Fibroblast of peridontal ligament (primary cell): ENCODE results near the gene LGALS9C.
"Not testable (repeated sequence)": the region's sequence is repeated elsewhere in the genome, so short reads cannot be mapped to it uniquely, and the experiment has no call there.

ENCODE experiments used
- DNase-seq: peaks from one replicate; pipeline ENCODE4 v3.0.0-alpha.2; 2010; ENCODE audit errors: extremely low read depth

The LGALS9C gene

GRCh38 chr17:18476508-18477308 is at the start of gene LGALS9C:
Gene LGALS9C (plus strand): TSS chr17:18476789. CDS start chr17:18476855, 66 bp downstream.
- DNase-seq = not testable (repeated sequence)

DNA sequence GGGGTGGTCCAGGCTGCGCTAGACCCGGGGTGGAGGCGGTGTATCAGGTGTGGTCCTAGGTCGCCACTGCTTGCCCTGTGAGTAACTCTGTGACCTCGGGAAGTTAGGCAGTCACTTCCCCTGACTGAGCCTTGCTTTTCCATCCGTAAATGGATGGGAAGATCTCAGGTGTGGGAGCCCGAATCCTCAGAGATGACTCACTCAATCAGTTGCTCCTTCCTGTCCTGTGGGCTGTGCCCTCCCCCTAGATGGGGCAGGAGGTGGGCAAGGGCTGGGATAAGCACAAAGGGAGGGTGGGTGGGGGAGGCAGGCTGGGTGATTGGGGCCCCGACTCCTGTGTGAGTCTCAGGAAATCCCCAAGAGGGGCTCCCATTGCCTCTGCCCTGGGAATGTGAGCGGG is 44.4 kb upstream of the LGALS9C start:
- DNase-seq = not testable (repeated sequence)

GRCh38 chr17:18439465-18439870 is 37.1 kb upstream of the LGALS9C start:
- not testable (repeated sequence) for DNase-seq

DNA sequence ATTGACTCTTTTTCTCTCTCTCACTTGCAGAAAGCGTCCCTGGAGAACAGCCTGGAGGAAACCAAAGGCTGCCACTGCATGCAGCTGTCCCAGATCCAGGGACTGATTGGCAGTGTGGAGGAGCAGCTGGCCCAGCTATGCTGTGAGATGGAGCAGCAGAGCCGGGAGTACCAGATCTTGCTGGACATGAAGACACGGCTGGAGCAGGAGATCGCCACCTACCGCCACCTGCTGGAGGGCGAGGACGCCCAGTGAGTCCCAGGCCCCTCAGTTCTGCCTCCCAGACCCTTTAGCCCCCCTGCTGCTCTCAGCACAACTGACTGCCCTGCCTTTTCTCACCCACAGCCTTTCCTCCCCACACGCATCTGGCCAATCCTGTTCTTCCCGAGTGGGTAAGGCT is 34.5 kb upstream of the LGALS9C start:
- not testable (repeated sequence) for DNase-seq

GRCh38 chr17:18442532-18442931 is 34.1 kb upstream of the LGALS9C start:
- DNase-seq = not testable (repeated sequence)

DNA sequence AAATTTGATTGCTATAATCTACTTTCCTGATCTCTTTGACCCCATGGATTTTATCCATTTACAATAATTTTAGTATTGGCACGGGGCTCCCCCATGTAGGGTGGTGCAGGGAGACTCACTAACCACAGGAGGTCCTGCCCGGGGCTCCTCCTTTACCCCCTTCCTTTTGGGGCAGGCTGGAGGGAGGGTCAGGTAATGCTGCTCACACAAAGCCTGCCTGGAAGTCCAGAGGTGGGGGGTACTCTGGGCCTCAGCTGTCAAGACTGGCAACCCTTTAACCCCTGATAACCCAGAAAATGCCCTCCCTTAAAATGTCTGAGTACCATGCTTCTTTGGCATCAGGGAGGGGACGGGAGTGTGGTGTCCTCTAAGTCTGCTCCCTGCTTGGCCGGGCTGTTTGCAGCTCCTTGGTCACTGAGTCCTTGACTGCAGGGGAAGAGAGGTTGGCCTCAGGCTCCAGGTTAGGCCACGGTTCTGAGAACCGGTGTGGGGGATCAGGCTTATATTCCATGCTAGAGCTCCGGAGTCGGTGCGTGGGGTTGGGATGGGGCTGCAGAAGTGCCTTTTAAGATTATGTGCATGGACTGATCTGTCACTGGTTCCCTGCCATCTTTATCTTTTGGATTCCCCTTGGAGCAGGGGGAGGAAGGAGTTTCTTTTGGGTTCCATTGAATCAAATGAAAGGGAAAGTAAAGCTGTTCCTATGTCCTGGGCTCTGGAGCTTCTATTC is 28.9 kb upstream of the LGALS9C start:
- DNase-seq = not testable (repeated sequence)

- not testable (repeated sequence) for DNase-seq
Measured at GRCh38 chr17:18448311-18448710, 28.3 kb upstream of the LGALS9C start.

DNA sequence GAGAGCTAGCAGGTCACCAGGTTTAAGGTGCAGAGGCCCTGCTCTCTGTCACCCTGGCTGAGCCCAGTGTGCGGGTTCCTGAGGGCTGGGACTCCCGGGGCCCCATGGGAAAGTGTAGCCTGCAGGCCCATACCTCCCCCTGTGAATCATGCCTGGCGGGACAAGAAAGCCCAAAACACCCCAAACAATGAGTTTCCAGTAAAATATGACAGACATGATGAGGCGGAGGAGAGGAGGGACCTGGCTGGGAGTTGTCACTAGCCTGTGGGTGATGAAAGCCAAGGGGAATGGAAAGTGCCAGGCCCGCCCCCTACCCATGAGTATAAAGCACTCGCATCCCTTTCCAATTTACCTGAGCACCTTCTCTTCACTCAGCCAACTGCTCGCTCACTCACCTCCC is 26.8 kb upstream of the LGALS9C start:
- DNase-seq = not testable (repeated sequence)

- DNase-seq = not testable (repeated sequence)
Measured at GRCh38 chr17:18450998-18451397, 25.6 kb upstream of the LGALS9C start.

GRCh38 chr17:18451969-18452368 is 24.6 kb upstream of the LGALS9C start:
- not testable (repeated sequence) for DNase-seq

DNA sequence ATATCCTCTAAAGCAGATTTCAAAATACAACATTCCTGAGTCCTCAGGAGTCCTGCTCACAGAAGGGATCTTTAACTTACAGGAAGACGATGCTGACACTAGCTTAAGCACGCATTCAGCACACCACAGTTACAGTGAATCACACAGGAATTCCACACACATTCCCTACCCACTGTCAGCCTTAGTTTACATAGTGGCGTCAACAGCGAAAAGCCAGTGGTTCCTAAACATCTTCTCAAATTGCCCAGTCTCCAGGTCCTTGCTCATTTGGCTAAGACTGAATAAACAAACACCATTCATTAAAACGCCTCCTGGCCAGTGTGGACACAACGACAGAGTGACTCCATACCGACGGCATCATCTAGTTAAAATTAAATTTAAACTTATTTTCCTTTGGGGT is 17.6 kb upstream of the LGALS9C start:
- DNase-seq = peak; percentile 8

- DNase-seq = not testable (repeated sequence)
Measured at GRCh38 chr17:18463831-18464502, 12.6 kb upstream of the LGALS9C start.

DNA sequence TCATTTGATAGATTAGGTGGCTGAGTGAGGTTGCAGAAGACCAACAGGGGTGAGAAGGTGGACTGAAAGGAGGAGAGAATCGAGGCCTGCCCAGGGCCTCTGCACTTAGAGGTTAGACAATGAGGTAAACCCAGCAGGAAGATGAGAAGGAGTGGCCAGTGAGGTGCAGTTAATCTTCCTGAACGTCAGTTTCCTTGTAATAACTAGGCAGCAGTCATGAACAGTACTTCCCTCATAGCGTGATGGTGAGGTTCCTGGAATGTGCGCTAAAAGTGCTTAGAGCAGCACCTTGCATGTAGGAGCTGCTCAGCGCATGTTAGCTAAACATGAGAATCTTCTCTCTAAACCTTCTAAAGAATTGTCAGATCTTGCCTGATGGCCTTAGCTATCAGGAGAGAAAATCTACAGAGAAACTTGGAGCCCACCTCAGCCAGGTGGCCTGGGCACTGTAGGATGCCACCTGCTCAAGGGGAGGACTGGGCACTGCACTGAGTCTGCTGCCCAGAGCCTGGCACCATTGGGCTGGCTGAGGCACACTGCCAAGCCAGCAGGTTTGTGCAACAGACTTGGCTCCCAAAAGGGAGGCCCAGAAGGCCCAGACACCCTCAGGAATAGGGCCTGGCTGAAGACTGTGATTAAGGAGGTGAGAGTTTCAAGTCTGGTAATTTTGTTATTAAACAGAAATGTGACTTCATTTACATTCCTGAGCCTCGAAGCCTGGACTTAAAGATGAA is 10.2 kb upstream of the LGALS9C start:
- not testable (repeated sequence) for DNase-seq

- not testable (repeated sequence) for DNase-seq
Measured at GRCh38 chr17:18467001-18467400, 9.6 kb upstream of the LGALS9C start.

DNA sequence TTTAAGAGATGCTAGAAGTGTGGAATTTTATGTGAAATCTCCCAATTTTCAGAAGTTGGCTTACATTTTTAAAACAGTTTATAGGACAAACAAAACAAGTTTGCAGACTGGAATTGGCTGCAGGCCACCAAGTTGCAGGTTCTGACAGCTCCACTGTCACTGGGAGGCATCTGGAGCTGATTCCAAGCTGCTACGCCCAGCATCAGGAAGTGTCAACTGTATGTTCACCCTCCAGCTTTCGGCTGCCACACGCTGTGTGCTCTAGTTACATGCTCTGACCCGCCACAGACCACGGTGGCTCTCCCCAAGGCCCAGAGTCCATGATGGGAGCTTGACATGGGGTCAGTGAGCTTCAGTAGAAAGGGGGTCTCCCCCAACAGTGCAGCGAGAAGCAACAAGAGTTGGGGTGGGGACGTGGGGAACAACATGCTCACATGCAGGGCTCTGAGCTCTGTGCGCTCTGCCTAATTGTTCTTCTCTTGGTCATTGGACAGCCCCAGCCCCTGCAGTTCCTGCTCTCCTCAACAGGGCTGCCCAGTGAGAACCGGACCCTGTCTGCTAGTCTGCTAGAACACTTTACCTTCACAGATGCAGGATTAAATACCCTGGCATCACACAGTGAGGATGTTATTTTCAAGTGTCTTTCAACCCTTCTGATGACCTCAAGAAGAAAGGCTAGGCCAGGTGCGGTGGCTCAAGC is 8.0 kb upstream of the LGALS9C start:
- not testable (repeated sequence) for DNase-seq

GRCh38 chr17:18469837-18470236 is 6.8 kb upstream of the LGALS9C start:
- not testable (repeated sequence) for DNase-seq

DNA sequence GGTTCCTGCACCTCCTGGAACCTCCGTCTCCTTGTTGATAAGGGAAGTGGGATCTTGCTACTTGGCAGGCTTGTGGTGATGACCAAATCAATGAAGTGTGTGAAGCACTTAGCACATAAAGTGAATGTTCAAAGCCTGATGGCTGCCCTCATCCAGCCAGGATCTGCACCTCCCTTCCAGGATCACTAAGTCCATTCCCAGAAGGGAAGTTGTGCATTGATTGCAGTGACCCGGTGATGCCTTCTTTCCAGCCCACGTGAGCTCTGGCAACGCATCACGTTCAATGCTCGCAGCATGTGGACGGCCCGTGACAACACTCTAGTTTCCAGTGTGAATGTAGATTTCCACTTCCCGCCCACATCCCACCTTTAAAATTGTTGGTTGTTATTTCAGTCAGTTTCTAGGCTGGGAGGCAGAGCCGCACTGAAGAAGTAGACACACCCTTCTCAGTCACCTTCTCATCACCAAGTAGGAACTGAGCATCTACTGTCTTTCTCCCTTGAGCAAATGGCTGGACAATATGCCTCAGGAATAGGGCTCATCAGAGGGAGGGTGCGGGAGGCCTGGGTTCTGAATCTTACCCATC is 6.2 kb upstream of the LGALS9C start:
- not testable (repeated sequence) for DNase-seq

GRCh38 chr17:18473967-18474366 is 2.6 kb upstream of the LGALS9C start:
- not testable (repeated sequence) for DNase-seq

DNA sequence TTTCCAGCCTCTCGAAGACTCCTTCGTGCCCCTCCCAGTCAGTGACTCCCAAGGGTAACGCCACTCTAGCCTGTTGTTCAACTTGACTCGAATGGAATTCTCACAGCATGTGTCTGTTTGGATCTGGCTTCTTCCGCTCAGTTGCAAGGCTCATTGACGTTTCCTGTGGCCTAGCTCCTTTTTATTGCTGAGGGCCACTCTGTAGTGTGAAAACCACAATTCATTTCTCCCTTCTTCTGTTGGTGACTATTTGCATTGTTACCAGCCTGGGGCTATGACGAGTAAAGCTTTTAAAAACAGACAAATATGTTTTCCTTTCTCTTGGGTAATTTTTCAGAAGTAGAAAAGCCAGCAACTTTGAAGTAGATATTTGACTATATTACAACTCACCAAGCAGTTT is 1.8 kb upstream of the LGALS9C start:
- DNase-seq = not testable (repeated sequence)

DNA sequence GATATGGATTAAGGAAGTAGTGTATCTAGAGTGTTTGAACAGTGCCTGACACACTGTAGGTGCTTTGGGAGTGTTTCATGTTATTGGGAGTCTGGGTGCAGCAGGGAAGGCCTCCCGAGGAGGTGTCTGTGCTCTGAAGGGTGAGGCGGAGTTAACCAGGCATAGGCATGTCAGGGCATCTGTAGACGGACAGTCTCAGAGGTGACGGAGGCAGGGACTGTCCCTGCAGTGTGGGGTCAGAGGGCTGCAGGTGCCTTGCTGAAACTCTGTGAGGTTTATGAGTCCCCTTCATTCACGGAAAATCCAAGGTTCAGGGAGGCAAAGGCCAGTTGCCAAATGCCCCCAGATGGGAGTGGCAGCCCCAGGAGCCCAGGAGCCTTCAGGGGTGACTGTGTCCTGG is 778 bp downstream of the LGALS9C start:
- DNase-seq = not testable (repeated sequence)
